Loucy (cell line): ENCODE measurements around the gene GGA1.

Source experiments
- H2AFZ ChIP-seq: fragments of 200-600 bp; sonication (generic); 2 replicates; pipeline ENCODE4 v1.6.0; 2016; ENCODE audit warnings: antibody characterized with exemption, mild to moderate bottlenecking, low read length, moderate library complexity
- H3F3A ChIP-seq: fragments of 200-600 bp; 2 replicates; pipeline ENCODE4 v1.6.0; 2016; ENCODE audit warnings: antibody characterized with exemption, low read depth, mild to moderate bottlenecking
- H3K27me3 ChIP-seq: fragments of 200-600 bp; sonication (generic); 2 replicates; pipeline ENCODE4 v1.6.1; 2014; ENCODE audit warnings: low read length, mild to moderate bottlenecking; ENCODE audit not compliant: insufficient read depth, poor library complexity, severe bottlenecking
- H3K36me3 ChIP-seq: fragments of 200-600 bp; sonication (generic); 2 replicates; pipeline ENCODE4 v1.6.1; 2016; ENCODE audit warnings: low read length; ENCODE audit not compliant: insufficient read depth
- H3K4me1 ChIP-seq: fragments of 200-600 bp; sonication (generic); 2 replicates; pipeline ENCODE4 v1.5.1; 2014; ENCODE audit warnings: low read length, mild to moderate bottlenecking; ENCODE audit not compliant: insufficient read depth, poor library complexity, severe bottlenecking
- H3K4me2 ChIP-seq: fragments of 200-600 bp; sonication (generic); 2 replicates; pipeline ENCODE4 v1.6.0; 2014; ENCODE audit warnings: antibody characterized with exemption, low read length, low read depth, mild to moderate bottlenecking; ENCODE audit not compliant: poor library complexity, severe bottlenecking
- H3K4me3 ChIP-seq: fragments of 200-600 bp; sonication (generic); 2 replicates; pipeline ENCODE4 v1.5.1; 2014; ENCODE audit warnings: low read length, mild to moderate bottlenecking, mixed read lengths; ENCODE audit not compliant: poor library complexity, severe bottlenecking
- H3K79me2 ChIP-seq: fragments of 200-600 bp; sonication (generic); 2 replicates; pipeline ENCODE4 v1.6.1; 2014; ENCODE audit warnings: low read length; ENCODE audit not compliant: insufficient read depth
- H3K9ac ChIP-seq: fragments of 200-600 bp; sonication (generic); 2 replicates; pipeline ENCODE4 v1.6.0; 2014; ENCODE audit warnings: mild to moderate bottlenecking, low read depth, low read length, moderate library complexity; ENCODE audit not compliant: poor library complexity, severe bottlenecking
- H3K9me2 ChIP-seq: fragments of 200-600 bp; sonication (generic); replicated peaks from 2 replicates; pipeline ENCODE4 v1.6.1; 2016; ENCODE audit warnings: low read depth, low read length, mixed read lengths
- H3K9me3 ChIP-seq: fragments of 200-600 bp; sonication (generic); 2 replicates; pipeline ENCODE4 v1.6.1; 2014; ENCODE audit warnings: mild to moderate bottlenecking, antibody characterized with exemption, low read length, low read depth; ENCODE audit not compliant: insufficient read depth
- H4K20me1 ChIP-seq: fragments of 200-600 bp; sonication (generic); 2 replicates; pipeline ENCODE4 v1.6.0; 2014; ENCODE audit warnings: antibody characterized with exemption, low read length, mild to moderate bottlenecking; ENCODE audit not compliant: insufficient read depth, poor library complexity, severe bottlenecking
- CTCF ChIP-seq: fragments of 200-600 bp; sonication (generic); conservative IDR thresholded peaks from 2 replicates; pipeline ENCODE4 v1.5.1; 2014; ENCODE audit warnings: mild to moderate bottlenecking, antibody characterized with exemption, low read length
- EZH2phosphoT487 ChIP-seq: fragments of 200-600 bp; IDR thresholded peaks from 2 replicates; pipeline ENCODE4 v1.6.1; 2018; ENCODE audit warnings: antibody characterized with exemption, mild to moderate bottlenecking, moderate library complexity, borderline replicate concordance

GGA1 gene

GRCh38 chr22:37575490-37576003, 33.1 kb upstream of the GGA1 start:
- Histone ChIP-seq H3K4me2 (no peak overlapping the region), H3K36me3 (no peaks in the 10 kb centered on the region), H4K20me1 (no peaks in the 10 kb centered on the region), H3F3A (no peaks in the 10 kb centered on the region), H3K4me3 (no peak overlapping the region), H3K9me2 (no peaks in the 10 kb centered on the region), H3K9ac (no peak overlapping the region), H3K4me1 (peaks cover 5% of the 10 kb centered on the region), H3K9me3 (no peaks in the 10 kb centered on the region), H2AFZ (no peak overlapping the region), H3K27me3 (peaks cover 11% of the 10 kb centered on the region), H3K79me2 (no peaks in the 10 kb centered on the region)
- TF ChIP-seq CTCF (no peak), EZH2phosphoT487 (no peak)

GRCh38 chr22:37578002-37578401, 30.6 kb upstream of the GGA1 start:
- Histone ChIP-seq H3K4me1 (peaks cover 5% of the 10 kb centered on the region), H3K9ac (no peak overlapping the region), H3K9me2 (no peaks in the 10 kb centered on the region), H3K4me3 (no peak overlapping the region), H3K9me3 (no peaks in the 10 kb centered on the region), H3K4me2 (no peak overlapping the region), H4K20me1 (no peaks in the 10 kb centered on the region), H3K36me3 (no peaks in the 10 kb centered on the region), H3K79me2 (no peaks in the 10 kb centered on the region), H3F3A (no peaks in the 10 kb centered on the region), H2AFZ (no peak overlapping the region), H3K27me3 (no peaks in the 10 kb centered on the region)
- no peak for TF ChIP-seq CTCF
- no peak for TF ChIP-seq EZH2phosphoT487

- Histone ChIP-seq H3K9me2 (no peaks in the 10 kb centered on the region), H3K4me3 (no peak overlapping the region), H3F3A (no peaks in the 10 kb centered on the region), H4K20me1 (no peaks in the 10 kb centered on the region), H3K4me2 (no peak overlapping the region), H2AFZ (no peak overlapping the region), H3K4me1 (peaks cover 5% of the 10 kb centered on the region), H3K9me3 (no peaks in the 10 kb centered on the region), H3K36me3 (no peaks in the 10 kb centered on the region), H3K79me2 (no peaks in the 10 kb centered on the region), H3K27me3 (no peaks in the 10 kb centered on the region), H3K9ac (no peak overlapping the region)
- TF ChIP-seq CTCF (no peak), EZH2phosphoT487 (no peak)
Observed at GRCh38 chr22:37581504-37581903, 27.1 kb upstream of the GGA1 start.
